GM19452 (cell line): ENCODE measurements around the gene NHP2.
"Not testable (repeated sequence)": the region's sequence is repeated elsewhere in the genome, so short reads cannot be mapped to it uniquely, and the experiment has no call there.

Experiments
- ATAC-seq: cut with Tn5 transposase; IDR thresholded peaks from one replicate; pipeline ENCODE4 v1.9.1; 2021; ENCODE audit not compliant: unreplicated experiment

The NHP2 gene

DNA sequence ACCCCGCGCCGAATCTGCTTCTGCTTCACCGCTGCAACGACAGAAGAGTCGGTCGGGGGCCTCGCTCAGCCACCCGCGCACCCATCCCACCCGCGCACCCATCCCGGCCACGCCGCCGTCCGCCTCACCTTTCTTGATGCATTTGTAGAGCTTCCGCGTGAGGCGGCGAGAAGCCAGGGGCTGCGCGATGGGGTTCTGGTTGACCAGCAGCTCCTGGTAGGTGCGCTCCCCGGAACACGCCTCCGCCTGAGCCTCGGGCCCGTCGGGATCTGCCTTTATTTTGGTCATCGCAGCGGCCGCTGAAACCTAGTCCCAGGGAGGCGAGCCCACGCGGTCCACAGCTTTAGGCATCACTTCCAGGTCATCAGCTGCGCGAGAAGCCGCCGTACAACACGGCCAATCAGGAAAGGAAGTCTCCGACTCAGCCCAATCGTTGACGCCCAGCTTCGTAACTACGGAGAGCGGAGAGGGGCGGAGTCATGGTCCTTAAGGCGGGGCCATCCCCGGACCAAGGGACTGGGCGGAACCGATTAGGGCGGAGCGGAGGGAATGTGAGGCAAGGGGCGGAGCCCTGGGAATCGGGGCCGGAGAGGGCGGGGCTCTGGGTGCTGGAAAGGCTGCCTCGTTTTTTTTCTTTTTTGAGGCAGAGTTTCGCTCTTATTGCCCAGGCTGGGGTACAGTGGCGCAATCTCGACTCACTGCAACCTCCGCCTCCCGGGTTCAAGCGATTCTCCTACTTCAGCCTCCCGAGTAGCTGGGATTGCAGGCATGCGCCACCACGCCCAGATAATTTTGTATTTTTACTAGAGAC is at the start of gene NHP2:
Gene NHP2, minus strand, starts transcription at position 356 of the 811 bp plus-strand sequence. Its CDS starts 68 bp downstream, at position 288.
- peak; percentile 97 for ATAC-seq

- ATAC-seq = no peak
Measured at GRCh38 chr5:178202541-178202940, 48.9 kb upstream of the NHP2 start.

GRCh38 chr5:178201927-178202235 is 48.2 kb upstream of the NHP2 start:
- ATAC-seq = no peak

GRCh38 chr5:178201221-178201926 is 47.7 kb upstream of the NHP2 start:
- no peak for ATAC-seq

GRCh38 chr5:178199581-178200434 is 46.1 kb upstream of the NHP2 start:
- ATAC-seq = no peak

GRCh38 chr5:178198706-178199105 is 45.0 kb upstream of the NHP2 start:
- no peak for ATAC-seq

DNA sequence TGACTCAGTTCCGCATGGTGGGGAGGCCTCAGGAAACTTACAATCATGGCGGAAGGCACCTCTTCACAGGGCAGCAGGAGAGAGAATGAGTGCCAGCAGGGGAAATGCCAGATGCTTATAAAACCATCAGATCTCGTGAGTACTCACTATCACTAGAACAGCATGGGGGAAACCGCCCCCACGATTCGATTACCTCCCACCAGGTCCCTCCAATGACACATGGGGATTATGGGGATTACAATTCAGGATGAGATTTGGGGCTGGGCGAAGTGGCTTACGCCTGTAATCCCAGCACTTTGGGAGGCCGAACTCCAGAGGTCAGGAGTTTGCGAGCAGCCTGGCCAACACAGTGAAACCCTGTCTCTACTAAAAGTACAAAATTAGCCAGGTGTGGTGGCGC is 44.5 kb upstream of the NHP2 start:
- not testable (repeated sequence) for ATAC-seq

- no peak for ATAC-seq
Measured at GRCh38 chr5:178196986-178197385, 43.3 kb upstream of the NHP2 start.

DNA sequence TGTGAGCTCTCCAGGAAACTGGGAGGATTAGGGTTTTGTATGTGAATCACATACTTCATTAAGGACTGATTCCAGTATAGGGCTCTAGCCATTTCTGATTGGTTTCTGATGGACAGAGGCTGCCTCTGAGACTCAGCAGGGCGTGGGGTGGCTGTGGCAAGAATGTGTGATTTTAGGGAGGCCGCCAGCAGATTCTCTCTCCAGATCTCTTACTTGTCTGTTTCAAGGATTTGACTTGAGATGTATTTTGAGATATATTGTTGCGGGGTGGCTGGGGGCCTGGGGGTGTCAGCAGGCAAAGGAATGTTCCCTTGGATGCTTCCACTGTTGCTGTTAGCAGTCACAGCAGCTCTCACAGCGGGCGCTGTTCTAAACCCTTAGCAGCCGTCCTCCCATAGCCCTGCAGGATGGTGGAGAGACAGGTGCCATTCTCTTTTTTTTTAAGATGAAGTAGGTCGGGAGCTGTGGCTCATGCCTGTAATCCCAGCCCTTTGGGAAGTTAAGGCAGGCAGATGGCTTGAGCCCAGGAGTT is 42.7 kb upstream of the NHP2 start:
- ATAC-seq = no peak

- ATAC-seq = no peak
Measured at GRCh38 chr5:178194026-178194425, 40.3 kb upstream of the NHP2 start.

DNA sequence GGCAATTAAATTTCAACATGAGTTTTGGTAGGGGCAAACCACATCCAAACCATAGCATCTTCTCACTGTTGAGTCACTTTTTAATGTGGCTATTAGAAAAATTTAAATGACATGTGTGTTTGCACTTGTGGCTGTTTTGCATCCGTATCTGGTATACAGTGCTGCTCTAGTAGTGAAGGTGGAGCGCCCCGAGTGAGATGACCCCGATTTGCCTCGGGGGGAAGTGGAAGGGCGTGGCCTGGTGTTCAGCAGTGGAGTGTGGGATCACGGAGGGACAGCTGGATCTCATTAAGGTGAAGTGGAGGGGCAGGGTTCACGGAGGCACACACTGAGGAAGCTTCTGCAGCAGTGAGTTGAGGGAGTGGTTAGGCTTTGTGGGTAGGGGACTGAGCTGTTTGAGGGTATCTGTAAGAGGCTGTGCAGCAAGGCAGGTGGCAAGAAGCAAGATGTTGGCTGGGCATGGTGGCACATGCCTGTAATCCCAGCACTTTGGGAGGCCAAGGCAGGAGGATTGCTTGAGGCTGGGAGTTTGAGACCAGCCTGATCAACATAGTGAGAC is 39.6 kb upstream of the NHP2 start:
- no peak for ATAC-seq

GRCh38 chr5:178192787-178193186 is 39.1 kb upstream of the NHP2 start:
- no peak for ATAC-seq

DNA sequence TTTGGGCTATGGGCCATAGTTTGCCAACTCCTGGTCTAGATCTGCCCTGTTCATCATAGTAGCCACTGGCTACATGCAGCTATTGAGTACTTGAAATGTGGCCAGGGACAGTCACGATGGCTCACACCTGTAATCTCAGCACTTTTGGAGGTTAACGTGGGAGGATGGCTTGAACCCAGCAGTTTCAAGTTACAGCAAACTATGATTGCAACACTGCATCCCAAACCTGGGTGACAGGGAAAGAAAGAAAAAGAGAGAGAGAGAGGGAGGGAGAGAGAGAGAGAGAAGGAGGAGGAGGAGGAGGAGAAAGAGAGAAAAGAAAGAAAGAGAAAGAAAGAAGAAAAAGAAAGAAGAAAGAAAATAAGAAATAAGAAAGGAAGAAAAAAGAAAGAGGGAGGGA is 38.6 kb upstream of the NHP2 start:
- ATAC-seq = no peak

DNA sequence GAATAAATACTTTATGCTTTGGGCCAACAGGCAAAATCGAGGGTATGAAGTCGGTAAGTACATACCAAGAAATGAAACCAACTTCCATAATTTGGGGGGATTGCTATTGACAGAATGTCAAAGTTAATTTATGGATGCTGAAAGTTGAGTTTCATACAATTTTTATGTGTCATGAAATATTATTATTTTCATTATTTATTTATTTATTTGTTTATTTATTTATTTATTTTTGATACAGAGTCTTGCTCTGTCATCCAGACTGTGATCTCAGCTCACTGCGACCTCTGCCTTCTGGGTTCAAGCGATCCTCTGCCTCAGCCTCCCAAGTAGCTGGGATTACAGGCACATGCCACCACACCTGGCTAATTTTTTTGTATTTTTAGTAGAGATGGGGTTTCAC is 38.0 kb upstream of the NHP2 start:
- ATAC-seq = no peak

DNA sequence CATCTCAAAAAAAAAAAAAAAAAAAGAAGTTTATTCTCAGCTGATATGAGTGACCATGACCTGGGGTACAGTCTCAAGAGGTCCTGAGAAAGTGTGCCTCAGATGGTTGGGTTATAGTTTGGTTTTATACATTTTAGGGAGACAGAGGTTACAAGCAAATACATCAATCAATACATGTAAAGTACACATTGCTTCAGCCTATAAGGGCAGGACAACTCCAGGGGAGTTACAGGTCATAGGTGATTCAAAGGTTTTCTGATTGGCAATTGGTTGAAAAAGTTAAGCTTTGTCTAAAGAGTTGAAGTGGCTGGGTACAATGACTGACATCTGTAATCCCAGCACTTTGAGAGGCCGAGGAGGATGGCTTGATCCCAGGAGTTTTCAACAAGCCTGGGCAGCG is 35.7 kb upstream of the NHP2 start:
- no peak for ATAC-seq

- ATAC-seq = no peak
Measured at GRCh38 chr5:178187014-178187413, 33.3 kb upstream of the NHP2 start, which contains the start of gene GMCL2. Gene GMCL2, minus strand, starts transcription at chr5:178187371. Its CDS starts 72 bp downstream, at chr5:178187299.

DNA sequence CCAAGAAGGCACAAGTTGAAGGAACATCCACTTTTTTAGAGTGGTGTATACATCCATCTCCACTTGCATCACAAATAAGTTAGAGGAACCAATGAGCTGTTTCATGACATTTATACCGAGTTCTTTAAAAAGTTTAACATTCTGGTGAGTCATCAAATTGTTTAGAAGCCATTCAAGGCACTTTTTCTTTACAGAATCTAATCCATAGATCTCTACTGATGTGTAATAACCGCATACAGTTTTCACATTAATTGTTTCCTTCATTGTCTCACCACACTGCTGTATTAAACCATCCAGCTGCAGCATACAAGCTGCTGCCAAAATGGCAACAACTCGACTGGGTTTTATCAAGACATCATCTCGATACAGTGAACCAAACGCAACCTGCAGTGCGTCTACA is 32.7 kb upstream of the NHP2 start:
- no peak for ATAC-seq

- no peak for ATAC-seq
Measured at GRCh38 chr5:178182158-178182876, 28.6 kb upstream of the NHP2 start.

DNA sequence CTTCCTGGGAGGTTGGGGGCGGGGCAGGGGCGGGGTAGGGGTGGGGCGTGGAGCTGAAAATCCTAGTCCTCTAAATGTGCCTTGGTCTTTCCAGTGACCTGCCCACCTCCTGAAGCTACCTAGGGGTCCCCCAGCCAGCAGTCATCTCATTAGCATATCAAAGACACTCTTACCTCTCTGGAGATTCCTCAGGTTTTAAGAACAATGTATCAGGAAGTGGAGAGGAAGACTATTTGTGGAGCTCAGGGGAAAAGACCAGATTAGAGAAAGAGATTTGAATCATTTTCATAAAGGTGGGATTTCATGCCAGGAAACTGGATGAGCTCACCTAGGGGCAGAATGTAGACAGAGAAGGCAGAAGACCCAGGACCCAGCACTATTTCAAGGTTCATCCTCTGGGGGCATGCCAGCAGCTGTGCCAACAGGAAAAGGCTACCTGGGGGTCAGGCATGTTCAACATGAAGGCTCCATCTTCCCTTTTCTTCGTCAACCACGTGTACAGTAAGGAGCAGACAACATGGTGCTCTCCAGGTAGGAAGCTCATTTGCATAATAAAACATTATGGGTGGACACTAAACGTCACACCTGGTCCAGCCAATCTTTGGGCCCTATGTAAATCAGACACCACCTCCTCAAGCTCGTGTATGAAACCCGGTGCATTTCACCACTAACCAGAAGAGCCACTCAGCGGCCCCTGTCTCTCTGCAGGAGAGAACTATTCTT is 26.6 kb upstream of the NHP2 start:
- ATAC-seq = no peak

- ATAC-seq = no peak
Measured at GRCh38 chr5:178177569-178177968, 23.9 kb upstream of the NHP2 start.
